NCI-H2196 treated with DMSO at 0.1 percent for 48 hours (cell line): Measurements from ENCODE around the gene EVL.

Experiments
- DNase-seq: peaks from one replicate; lab custom pipeline; 2025; ENCODE audit not compliant: unreplicated experiment; lab: John Stamatoyannopoulos, UW

EVL gene

DNA sequence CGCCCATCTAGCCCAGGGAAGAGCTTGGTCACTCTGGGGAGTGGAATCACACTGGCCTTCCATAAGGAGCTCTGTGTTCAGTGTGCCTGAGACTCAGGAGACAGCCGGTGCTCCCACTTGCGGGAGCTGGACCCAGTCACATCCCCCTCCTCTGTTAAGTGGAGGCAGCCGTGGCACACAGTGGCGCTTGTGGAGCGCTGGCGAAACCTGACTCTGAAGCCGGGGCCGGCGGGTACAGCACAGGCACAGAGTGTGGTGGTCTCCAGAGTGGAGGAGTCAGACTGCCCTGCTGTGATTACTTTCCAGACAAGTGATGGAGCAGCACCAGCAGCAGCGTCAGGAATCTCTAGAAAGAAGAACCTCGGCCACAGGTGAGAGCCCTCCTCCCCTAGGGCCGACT lies 61.2 kb downstream of the EVL start:
- no peak for DNase-seq

DNA sequence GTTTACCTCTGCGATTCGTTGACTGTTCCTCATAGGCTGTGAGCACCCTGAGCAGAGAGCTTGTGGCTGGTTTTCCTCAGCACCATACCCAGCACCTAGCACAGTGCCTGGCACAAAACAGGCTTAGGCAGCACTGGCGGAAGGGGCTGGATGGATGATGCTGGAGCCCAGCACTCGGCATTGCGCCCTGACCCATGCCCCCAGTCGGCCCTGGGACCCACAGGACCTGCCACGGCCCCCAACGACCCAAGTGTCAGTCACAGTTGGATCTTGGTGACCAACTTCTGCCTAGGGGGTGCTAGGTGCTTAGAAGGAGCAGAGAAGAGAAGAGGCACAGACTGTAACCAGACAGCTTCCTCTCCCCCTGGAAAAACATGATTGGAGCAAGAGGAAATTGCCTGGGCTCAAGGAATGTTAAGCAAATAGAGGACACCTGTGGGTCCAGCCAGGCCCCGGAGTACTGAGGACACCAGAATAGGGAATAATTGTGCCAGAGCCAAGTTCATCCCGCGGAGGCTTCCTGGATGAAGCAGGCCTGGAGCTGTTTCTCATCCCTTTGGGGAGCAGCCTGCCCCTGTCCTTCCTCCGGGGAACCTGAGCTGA lies 62.7 kb downstream of the EVL start:
- DNase-seq: no peak

DNA sequence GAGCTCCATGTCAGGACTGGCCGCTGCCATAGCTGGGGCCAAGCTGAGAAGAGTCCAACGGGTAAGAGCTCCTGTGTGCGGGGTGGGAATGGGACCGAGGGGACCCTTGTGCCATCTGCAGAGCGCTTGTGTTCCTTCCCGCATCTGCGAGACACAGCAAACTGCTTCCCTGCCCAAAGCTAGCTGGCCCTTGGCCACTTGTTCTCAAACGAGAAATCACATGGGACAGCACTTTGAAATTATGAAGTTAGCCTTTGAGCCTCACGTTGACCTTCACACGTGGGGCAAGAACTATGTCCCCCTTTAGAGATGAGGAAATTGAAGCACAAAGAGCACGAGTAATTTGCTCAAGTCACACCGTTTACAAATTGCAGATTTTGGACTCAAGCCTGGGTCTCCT lies 63.5 kb downstream of the EVL start:
- DNase-seq: no peak

DNA sequence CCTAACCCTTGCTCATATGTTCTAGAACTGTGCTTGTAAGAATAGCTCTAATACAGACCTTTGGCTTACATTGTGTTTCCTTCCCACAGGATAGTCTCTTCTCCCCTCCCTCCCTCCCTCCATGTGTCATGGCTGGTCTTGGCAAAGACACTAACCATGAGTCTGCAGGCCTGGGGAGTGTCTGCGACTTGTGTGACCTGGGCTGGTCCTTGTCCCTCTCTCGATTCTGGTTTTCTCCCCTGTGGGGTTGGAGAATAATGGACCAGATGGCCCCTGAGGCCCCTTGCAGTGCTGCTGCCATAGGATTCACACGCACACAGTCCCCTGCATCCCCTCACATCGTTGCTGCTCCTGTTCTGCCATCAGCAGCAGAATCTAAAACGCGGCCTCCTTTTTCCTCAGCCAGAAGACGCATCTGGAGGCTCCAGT lies 64.0 kb downstream of the EVL start:
- no peak for DNase-seq

DNA sequence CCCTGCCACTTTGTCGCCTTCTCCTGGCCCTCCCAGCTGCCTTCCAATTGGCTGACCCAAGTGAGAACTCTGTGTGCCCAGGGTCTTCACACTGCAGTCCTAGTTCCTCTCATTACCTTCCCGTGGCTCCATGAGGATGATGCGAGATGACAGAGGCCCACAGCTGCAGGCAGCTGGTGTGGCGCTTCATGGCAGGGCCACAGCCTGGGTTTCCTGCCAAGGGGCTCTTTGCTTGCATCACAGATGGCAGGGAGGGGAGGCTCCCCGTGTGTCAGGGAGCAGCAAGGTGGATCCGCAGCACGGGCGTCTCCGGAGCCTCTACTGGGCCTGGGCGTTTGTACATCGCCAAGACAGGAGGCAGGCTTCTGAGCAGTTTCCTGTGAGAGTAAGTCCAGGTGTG lies 65.3 kb downstream of the EVL start:
- no peak for DNase-seq

DNA sequence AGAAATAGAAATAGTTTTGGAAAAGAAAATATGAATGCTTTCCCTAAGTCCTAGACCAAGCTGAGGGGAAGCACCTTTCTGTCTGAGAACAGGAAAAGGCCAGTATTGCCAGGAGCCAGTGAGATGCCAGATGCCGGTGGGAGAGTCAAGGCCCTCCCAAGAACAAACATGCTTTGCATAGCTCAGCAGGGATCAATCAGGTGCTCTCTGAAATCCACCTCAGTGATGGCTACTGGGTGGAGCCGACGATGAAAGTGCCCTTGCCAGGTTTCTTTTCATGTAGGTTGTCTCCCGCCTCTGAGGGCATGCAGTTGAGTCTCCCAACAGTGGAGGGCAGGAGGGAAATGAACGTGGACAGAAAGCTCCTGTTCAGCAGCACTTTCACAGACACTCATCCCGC lies 66.0 kb downstream of the EVL start:
- no peak for DNase-seq

DNA sequence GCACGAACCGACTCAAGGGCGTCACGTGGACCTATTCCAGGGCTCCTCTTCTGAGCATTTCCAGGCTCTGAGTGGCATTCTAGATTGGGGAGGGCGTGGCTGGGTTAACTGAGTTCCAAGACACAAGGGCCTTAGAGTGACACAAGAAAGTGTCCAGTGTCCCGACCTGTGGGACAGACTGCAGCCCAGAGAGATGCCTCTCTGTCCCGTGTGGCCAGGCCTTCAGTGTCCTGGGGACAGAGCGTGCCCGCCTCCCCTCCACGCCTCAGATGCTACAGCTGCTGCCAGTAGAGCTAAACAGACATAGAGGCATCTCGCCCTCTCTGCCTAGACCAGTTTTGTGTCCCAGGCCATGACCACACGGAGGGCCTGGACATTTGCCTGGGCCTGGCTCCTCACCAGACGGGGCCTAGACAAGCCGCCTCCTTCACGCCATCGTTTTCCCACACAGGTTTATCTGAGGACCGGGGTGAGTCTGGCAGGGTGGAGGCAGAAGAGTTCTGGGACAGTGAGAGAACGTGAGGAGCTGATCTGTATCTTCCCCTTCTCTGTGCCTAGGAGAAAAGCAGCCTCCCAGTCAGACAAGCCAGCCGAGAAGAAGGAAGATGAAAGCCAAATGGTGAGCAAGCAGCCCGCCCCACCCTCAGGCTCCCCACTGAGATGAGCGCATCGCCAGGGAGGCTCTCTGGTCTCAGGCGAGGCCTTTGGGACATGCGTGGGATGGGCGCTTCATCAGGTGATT lies 67.1 kb downstream of the EVL start:
- DNase-seq: no peak

DNA sequence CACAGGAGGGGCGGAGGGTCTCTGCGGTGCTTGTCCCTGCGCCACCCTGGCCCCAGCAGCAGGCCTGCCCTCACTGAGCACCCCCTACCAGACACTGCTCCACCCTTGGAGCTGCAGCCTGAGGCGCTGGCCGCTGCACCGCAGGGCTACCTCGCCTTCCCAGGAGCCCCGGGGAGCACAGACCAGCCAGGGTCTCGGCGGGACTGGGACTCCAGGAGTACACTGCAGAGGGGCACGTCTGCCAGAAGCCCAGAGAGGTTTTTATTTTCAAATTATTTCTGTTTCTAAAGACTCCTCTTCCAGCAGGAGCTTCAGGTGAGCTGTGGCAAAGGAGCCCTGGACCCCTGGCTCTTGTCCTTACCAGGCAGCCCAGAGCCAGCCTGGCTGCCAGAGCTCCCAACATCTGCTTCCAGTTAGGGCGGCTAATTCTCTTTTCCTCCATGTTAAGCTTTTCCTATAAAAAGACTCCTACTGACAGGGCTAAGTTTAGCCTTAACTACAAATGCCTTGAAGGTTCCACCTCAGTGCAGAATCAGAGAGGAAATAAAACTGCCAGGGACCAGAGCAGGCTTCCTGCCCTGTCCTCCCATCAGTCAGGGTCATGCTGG lies 67.8 kb downstream of the EVL start:
- no peak for DNase-seq

DNA sequence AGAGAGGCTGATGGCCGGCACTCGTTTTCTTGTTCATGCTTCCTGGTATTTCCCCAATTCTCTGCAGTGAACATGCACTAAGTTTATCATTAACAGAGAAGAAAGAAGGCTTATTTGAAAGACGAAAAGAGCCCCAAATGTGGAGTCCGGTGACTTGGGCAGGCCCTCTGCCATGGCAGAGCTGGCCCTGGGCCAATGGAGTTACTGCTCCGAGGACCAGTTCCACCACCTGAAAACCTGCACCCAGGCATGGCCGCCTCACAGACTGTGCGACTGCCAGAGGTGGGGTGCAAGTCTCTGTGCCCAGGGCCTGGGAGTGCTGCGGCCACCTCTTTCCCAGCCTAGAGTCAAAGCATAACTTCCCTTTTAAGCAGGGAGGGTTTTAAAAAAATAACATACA lies 69.4 kb downstream of the EVL start:
- no peak for DNase-seq

DNA sequence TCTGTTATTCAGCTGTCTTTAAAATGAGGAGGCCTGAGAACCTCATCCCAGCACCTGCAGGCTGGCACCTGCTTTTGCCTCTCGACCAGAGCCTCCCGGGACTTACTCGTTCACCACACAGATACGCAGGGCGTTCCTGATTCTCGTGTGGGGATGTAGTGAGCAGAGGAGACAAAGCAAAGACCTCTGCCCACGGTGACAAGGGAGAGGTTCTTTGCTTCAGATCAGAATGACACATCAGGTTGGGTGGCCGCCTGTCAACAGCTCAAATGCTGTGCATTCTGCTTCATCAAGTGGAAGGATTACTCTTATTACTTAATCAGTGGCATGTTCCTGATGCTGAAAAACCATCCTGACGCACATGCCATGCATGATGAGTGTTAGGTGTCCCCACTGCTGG lies 69.9 kb downstream of the EVL start:
- DNase-seq: no peak

DNA sequence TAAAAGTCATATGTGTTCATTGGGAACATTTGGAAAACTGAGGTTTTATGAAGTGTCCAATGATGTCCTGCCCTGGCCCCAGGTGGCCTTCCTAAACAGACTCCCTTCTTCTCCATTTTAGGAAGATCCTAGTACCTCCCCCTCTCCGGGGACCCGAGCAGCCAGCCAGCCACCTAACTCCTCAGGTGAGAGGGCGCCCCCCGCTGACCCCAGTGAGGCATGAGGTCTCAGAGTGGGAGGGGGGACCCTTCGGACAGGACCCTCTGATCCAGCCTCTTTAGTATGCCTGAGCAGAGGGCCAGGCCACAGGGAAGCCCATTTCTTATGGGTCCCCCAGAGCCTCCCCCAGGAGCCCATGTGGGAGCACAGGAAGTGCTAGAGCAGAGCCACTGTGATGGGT lies 70.6 kb downstream of the EVL start:
- no peak for DNase-seq

DNA sequence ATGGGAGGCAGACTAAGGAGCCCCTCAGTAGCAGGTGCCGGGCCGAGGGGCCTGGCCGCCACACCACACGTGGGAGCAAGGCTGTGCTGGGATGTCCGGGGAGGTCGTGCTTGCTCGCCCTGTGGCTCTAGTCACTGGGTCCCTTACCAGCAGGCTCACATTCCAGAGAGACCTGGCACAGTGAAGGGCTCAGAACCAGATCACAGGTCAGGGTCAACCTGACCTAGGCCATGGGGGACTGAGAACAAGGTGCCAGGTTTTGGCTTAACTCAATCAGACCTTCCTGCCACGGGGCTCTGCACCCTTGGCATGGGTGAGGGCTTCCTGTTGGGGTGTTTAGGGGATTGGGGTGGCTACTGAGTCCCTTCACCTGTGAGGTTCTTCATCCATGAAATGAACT lies 72.0 kb downstream of the EVL start:
- DNase-seq: no peak

DNA sequence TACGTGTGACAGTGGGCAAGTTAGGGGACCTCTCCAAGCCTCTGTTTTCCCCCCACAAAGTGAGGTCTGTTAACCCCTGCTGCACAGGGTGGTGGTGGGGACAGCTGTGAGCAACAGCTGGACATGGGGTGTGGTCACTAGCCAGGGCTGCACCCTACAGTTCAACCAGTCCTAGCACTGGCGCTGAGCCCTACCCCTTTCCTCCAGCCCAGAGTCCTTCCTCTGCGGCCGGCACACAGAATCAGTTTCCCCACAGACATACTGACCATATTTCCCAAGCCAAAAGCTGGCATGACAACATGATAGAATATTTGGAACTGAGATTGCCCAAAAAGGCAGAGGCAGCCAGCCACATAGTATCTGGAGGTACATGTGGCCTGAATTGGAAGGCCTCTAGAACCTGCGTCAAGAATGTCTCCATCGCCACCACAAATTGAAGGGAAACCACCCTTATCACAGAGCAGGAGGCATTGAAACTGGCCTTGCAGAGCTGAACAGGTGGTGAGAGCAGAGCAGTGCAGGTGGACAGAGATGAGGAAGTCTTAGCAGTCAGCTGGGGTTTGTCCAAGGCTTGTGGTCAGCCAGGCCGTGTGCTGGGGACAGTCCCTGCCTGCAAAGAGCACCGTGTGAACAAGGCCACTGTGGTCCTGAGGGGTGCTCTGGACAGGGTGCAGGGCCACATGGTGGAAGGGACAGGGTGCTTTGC lies 73.0 kb downstream of the EVL start:
- DNase-seq: no peak

DNA sequence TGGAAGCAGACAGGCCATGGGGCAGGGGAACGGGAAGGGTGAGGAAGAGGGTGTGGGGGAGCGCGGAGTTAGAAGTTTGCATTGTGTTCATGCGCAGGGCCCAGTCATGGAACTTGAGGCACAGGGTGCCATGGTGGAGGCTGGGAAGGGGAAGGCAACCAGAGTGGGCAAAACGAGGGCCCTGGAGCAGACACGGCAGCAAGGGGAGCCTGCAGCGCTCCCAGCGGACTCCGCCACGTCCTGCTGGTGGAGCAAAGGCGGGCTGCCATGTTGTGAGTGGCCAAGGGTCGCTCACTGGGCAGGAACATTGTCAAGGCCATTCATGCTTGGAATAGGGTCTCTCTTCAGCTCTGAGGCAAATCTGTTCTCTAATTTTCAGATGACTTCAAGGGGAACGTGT lies 73.7 kb downstream of the EVL start:
- no peak for DNase-seq

DNA sequence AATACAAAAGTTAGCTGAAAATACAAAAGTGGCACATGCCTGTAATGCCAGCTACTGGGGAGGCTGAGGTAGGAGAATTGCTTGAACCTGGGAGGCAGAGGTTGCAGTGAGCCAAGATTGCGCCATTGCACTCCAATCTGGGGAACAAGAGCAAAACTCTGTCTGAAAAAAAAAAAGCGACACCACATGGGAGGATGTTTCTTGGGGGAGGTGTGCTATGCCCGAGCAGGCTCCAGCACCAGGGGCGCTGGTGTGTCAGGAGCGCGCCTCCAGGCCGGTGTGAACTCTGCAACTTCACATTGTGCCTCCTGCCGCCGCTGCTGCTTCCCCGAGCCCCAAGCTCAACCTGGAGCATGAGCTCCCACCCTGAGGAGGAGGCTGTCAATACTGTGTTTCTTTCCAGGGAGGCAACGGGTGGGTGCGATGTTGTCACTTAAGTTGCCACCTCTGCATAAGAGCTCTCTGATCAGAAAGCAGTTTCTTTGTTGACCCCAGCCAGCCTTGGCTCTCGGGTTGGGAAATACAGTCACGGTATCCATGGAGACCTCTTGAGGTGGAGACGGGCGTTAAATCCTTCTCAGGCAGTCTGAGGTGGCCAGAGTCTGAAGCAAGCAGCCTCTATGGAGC lies 75.3 kb downstream of the EVL start:
- no peak for DNase-seq

DNA sequence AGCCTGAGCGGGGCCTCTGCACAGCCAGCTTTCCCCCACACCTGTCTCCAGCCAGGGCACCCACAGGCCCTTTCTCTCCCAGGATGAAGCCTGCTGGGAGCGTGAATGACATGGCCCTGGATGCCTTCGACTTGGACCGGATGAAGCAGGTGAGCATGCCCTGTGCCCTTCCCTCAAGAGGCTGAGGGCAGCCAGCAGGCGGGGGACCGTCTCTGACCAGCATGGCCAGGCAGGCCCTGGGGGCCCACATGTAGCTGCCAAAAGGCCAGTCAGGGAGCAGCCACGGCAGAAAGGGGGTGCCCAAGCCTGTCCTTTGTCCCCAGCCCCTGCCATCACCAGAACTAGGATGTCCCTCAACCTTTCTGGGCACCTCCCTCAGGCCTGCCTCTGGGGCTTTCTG lies 75.9 kb downstream of the EVL start:
- no peak for DNase-seq

DNA sequence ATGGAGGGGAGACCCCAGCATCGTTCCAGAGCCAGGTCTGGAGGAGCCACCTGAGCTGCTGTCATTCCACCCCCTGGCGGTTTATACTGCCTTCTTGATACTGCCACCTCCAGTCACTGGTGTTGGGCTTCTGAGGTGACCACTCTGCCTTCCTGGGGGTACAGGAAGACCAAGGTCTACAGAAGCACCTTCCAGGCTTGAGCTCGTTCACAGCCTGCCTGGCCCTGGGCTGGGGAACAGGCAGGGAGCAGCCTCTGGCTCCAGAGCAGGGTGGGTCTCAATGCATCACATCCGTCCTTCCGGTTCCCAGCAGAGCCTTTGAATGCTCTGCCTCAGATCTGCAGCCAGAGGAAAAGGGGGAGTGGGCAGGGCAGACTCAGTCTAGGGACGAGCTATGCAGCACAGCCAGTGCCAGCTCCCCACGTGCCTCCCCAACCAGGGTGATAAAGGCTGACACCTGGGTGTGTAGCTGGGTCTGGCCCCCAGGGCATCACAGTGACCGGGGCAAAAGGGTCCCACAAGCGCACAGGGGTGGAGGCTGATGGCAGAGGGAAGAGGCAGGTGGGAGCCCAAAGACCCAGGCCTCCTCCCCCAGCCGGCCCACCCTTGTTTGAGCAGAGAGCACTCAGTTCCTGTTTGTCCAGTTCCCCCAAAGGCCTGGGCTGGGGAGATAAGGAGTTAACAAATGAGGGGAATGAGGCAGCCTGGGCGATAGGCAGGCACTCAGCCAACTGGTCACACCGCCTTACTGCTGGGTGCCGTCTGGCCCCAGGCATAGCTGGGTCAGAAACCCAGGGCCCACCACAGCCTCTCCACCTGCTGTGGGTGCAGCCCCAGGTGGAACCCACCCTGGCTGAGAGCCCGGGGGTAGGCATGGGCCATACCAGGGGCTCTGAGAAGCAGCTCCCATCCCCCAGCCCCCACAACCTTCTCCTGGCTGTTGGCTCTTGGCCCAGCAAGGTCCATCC lies 77.1 kb downstream of the EVL start:
- no peak for DNase-seq

DNA sequence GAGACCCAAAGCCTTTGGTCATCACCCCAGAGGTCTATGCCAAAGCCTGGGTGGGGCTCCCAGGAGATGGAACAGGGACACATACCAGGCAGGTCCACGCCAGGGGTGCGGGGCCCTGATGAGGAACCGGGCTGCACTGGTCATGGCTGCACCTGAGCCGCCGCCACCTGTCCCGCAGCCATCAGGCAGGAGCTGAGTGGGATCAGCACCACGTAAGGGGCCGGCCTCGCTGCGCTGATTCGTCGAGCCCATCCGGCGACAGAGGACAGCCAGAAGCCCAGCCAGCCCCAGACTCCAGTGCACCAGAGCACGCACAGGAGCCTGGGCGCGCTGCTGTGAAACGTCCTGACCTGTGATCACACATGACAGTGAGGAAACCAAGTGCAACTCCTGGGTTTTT lies 78.3 kb downstream of the EVL start:
- no peak for DNase-seq

DNA sequence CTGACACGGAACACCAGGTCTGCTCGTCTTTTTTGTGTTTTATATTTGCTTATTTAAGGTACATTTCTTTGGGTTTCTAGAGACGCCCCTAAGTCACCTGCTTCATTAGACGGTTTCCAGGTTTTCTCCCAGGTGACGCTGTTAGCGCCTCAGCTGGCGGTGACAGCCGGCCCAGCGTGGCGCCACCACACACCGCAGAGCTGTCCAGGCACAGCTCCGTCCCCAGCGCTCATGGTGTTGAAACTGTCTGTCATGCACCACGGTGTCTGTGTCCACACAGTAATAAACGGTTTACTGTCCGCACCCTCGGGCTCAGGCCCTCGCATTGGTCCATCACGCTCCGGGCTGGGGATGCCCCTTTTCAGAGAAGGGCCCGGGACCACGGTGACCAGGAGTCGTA lies 78.7 kb downstream of the EVL start:
- no peak for DNase-seq

DNA sequence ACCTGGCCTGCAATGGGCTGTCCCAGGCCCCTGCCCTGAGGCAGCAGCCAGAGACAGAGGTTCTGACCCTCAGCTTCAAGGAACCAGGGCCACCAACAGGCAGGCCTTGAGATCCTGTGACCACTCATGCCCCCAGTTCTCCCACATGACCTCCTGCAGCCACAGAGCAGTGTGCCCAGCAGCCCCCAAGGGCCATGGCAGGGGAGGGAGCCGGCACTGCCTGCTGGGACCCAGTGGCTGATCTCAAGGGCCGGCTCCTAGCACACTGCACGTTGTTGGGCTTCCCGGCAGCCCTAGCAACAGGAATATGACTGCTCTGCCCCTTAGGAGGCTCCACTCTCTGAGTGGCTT lies 79.4 kb downstream of the EVL start:
- DNase-seq: no peak
